Thyroid gland (tissue), 4 donors: ENCODE data around the gene RAB40C.

ENCODE experiments used
- CTCF ChIP-seq, 6 experiments: fragments of 200-600 bp in 3 of 6; fragments of 450-650 bp in 3 of 6; sonication (generic) in 3 of 6; IDR thresholded peaks; one replicate each; pipeline ENCODE4 v1.5.1; 2016 to 2019; ENCODE audit warnings: antibody characterized with exemption in 6 of 6, mild to moderate bottlenecking in 2 of 6, inconsistent platforms in 1 of 6, moderate library complexity in 1 of 6
- POLR2A ChIP-seq, 2 donors: fragments of 450-650 bp; IDR thresholded peaks; one replicate each; pipeline ENCODE4 v1.6.1; 2017; ENCODE audit warnings: antibody characterized with exemption in 2 of 2, mild to moderate bottlenecking in 2 of 2, moderate library complexity in 1 of 2

- no peak for TF ChIP-seq CTCF (IDR thresholded peaks at IDR 0.05)
- no peak for TF ChIP-seq POLR2A (IDR thresholded peaks at IDR 0.05)
These were observed 25.0 kb upstream of the RAB40C start for GRCh38 chr16:564690-565418.
